ENCODE data around the gene GDF15.
"Not testable (repeated sequence)": the region's sequence is repeated elsewhere in the genome, so short reads cannot be mapped to it uniquely, and the experiment has no call there.

Gene GDF15

GRCh38 chr19:18364277-18364825 lies 21.6 kb upstream of the GDF15 start:
- not testable (repeated sequence) for DNase-seq (ENCODE audit: low read depth in 2 of 2)

- no peak for DNase-seq (ENCODE audit: low read depth in 2 of 2)
These were observed 21.0 kb upstream of the GDF15 start for GRCh38 chr19:18364826-18365528.

DNA sequence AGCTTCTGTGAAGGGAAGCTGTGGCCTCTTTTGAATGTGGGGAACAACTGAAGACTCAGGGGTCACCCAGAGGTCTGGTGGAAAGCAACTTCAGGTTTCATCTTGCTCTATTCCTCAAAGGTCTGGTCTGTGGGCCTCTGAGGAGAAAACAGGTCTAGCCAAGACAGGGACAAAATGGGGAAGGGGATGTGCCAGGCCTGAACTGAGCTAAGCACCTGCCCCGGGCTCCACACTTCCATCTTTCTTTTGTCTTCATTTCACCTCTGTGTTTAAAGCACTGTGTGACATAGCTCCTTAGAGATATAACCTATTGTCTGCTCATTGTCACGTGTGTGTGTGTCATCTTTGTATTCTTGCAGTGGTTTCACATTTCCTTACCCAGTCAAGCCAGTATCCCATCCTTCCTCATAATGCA lies 19.9 kb upstream of the GDF15 start:
- DNase-seq (ENCODE audit: low read depth in 2 of 2) = no peak

GRCh38 chr19:18368504-18369222 lies 17.3 kb upstream of the GDF15 start:
- no peak for DNase-seq (ENCODE audit: low read depth in 2 of 2)

- no peak for DNase-seq (ENCODE audit: low read depth in 2 of 2)
These were observed 12.5 kb upstream of the GDF15 start for GRCh38 chr19:18373407-18373891.

DNA sequence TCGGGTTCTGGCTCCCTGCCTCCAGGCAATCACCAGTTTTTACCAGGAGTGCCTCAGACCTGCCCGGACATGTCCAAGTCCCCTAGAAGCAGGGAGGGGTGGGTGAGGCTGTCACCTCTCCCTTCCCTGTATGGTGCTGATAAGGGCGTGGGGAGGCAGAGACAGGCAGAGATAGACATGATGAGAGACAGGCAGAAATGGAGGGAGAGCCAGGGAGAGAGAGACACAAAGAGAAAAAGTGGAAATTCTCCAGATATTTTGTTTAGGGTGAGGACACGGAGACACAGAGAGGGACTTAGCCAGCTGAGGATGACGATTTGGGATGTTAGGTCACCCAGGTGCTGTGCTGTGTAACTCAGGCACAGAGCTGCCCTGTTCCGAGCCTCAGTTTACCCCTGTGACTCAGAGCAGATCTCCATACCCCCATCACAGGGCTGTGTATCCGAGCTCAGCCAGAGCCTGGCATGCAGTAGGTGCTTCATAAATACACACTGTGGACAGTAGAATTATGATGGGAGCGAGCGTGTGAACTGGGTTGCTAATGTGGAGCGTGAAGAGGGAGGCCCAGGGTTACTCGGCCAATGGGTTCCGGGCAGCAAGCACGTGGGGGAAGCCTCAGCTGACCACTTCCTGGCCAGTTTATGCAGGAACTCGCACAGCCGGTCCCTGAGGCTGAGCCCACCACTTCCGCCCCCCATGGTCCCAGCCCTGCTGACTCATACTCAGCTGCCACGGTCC lies 11.9 kb upstream of the GDF15 start:
- DNase-seq (ENCODE audit: low read depth in 2 of 2) = peak; percentile 24 to 48

DNA sequence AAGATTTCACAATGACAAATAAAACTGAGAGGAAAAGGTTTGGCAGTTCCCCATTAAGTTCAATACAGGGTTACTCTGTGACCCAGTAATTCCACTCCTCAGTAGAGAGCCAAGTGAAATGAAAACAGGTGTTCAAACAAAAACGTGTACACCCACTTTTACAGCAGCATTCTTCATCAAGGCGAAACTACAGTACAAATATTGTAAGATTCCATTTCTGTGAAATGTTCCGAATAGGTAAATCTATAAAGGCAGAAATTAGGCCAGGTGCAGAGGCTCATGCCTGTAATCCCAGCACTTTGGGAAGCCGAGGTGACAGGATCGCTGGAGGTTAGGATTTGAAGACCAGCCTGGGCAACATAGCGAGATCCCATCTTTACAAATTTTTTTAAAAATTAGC lies 8.9 kb upstream of the GDF15 start:
- no peak for DNase-seq (ENCODE audit: low read depth in 2 of 2)

DNA sequence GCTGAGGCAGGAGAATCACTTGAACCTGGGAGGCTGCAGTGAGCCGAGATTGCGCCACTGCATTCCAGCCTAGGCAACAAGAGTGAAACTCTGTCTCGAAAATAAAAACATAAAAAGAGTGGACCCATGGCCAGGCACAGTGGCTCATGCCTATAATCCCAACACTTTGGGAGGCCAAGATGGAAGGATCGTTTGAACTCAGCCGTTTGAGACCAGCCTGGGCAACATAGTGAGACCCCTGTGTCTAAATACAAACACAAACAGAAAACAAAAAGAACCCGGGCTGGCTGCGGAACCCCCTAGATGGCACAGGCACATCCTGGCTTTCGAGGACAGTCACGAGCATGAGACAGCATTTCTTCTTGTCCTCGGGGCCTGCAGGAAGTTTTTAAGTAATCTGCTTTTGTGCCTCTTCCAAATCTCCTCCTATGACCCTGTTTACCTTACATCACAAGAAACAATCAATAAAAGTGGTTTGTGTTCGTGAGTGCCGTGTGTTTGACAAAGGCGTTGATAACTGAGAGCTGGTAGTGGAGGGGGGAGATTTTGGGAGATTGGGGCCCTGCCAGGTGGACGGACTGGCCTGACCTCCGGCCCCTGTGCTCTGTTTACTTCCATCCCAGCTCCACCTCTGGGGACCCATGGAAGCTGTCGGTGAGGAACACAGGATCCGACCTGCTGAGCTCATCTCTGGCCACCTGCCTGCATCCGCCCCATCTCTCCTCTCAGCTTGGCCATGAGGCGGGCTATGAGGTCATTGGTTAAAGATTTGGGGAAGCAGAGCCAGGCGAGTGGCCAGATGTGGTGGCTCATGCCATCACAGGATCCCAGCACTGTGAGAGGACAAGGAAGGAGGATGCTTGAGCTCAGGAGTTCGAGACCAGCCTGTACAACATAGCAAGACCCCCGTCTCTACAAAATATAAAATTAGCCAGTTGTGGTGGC lies 5.9 kb upstream of the GDF15 start:
- DNase-seq (ENCODE audit: low read depth in 2 of 2) = no peak

DNA sequence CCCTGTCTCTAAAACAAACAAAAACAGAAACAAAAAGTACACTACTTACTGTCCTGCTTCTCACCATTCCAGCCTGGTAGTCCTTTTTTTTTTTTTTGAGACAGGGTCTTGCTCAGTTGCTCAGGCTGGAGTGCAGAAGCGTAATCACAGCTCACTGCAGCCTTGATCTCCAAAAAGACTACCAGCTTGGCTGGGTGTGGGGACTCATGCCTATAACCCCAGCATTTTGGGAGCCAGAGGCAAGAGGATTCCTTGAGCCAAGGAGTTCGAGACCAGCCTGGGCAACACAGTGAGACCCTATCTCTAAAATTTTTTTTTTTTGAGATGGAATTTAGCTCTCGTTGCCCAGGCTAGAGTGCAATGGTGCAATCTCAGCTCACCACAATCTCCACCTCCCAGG lies 5.1 kb upstream of the GDF15 start:
- DNase-seq (ENCODE audit: low read depth in 2 of 2) = no peak

DNA sequence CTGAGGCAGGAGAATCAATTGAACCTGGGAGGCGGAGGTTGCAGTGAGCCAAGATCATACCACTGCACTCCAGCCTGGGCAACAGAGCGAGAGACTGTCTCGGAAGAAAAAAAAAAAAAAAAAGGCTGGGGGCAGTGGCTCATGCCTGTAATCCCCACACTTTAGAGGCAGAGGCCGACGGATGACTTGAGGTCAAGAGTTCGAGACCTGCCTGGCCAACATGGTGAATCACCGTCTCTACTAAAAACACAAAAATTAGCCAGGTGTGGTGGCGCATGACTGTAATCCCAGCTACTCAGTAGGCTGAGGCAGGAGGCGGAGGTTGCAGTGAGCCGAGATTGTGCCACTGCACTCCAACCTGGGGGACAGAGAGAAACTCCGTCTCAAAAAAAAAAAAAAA lies 2.3 kb upstream of the GDF15 start:
- DNase-seq (ENCODE audit: low read depth in 2 of 2) = not testable (repeated sequence)

GRCh38 chr19:18384775-18385174 lies 1.2 kb upstream of the GDF15 start:
- DNase-seq (ENCODE audit: low read depth in 2 of 2) = no peak

DNA sequence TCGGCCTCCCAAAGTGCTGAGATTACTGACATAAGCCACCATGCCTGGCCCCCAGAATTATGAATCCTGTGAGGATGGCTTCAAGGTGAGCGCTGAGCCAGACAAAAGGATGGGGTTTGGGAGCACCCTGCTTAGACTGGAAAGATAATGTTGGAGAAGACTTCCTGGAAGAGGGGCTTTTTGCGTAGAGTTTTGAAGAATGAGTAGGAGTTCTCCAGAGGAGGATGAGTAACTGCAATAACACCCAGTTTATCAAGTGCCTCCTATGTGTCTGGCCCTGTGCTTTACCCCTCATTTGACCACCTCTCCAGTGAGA lies 641 bp upstream of the GDF15 start:
- no peak for DNase-seq (ENCODE audit: low read depth in 2 of 2)

- DNase-seq (ENCODE audit: low read depth in 2 of 2) = no peak
These were observed 749 bp downstream of the GDF15 start for GRCh38 chr19:18386543-18387271.

DNA sequence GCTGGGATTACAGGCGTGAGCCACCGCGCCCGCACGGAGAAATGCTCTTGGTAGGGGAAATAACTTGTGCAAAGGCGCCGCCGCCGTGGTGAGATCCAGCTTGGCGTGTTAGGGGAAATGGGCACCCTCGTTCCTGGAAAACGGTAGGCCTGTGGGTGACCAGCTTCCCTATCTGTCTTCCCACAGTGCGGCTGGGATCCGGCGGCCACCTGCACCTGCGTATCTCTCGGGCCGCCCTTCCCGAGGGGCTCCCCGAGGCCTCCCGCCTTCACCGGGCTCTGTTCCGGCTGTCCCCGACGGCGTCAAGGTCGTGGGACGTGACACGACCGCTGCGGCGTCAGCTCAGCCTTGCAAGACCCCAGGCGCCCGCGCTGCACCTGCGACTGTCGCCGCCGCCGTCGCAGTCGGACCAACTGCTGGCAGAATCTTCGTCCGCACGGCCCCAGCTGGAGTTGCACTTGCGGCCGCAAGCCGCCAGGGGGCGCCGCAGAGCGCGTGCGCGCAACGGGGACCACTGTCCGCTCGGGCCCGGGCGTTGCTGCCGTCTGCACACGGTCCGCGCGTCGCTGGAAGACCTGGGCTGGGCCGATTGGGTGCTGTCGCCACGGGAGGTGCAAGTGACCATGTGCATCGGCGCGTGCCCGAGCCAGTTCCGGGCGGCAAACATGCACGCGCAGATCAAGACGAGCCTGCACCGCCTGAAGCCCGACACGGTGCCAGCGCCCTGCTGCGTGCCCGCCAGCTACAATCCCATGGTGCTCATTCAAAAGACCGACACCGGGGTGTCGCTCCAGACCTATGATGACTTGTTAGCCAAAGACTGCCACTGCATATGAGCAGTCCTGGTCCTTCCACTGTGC lies 2.4 kb downstream of the GDF15 start:
- DNase-seq (ENCODE audit: low read depth in 2 of 2) = peak; percentile 57 to 61

DNA sequence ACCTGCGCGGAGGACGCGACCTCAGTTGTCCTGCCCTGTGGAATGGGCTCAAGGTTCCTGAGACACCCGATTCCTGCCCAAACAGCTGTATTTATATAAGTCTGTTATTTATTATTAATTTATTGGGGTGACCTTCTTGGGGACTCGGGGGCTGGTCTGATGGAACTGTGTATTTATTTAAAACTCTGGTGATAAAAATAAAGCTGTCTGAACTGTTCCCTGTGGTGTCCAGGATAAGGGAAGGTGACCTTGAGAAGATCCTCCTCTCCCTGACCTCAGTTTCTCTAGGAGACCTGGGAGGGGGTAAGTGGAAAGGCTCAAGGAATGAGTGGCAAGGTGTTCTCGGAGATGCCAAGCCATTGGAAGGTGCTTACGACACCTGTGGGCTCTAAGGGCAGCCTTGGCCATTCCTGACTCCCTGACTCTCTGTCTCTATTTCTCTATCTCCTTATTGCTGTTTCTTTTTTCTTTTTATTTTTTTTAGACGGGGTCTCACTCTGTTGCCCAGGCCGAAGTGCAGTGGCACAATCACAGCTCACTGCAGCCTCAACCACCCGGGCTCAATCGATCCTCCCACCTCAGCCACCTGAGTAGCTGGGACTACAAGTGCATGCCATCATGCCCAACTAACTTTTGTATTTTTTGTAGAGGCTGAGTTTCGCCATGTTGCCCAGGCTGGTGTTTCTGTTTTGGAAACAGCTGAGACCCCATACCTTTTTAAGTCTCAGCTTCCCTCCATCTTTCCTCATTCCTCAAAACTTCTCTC lies 3.2 kb downstream of the GDF15 start:
- DNase-seq (ENCODE audit: low read depth in 2 of 2) = no peak

DNA sequence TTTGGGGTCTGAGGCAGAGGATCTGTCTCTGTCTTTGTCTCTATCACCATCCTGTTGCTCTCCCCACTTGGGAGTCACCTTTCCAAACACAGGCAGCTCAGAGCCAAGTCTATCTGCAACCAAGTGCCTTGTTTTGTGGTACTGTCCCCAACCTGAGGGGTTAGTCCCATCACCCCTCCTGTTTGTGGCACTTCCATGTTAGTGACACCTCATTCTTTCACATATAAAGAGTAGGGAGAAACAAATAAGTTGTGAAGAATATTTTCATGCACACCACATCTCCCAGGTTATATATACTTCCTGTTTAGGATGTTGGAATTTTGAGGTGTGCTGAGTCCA lies 3.7 kb downstream of the GDF15 start:
- no peak for DNase-seq (ENCODE audit: low read depth in 2 of 2)

DNA sequence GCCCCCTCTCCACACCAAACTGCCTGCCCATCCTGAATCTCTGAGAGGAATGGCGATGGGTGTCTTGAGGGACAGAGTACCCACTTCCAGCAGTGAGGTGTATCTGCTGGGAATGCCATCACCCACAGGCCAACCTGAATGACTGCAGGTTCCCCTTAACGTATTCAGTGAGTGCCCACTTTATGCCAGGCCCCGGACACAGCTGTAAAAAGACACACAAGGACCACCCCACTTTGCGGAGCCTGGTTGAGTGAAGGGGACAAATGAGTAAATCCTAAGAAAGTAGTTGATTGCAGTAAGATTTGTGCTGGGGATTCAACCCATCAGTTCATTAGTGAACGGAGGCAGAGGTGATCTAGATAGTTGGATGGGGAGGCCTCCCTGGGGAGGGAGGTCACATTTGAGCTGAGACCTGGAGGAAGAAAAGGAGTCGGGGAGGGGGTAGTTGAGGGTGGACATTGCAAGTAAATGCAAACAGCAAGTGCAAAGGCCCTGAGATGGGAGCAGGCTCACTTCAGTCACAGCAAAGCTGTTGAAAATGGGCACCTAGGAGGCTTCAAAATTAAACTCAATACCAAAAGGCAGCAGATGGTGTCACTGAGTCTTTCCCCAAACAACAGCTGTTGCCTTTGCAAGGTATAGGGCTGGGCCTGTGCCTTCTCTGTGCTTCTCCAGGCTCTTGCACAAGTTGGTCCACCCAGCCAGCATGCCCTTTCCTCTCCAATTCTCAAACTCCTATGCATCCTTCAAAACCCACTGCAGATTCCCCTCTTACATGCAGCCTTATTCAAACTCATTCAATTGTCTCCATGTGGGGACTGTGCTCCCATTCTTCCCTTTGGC lies 4.3 kb downstream of the GDF15 start:
- no peak for DNase-seq (ENCODE audit: low read depth in 2 of 2)

GRCh38 chr19:18391509-18392075 lies 5.6 kb downstream of the GDF15 start:
- no peak for DNase-seq (ENCODE audit: low read depth in 2 of 2)
